ENCODE results near the gene LTBP4. TPM values are rescaled to one million over a fixed set of nuclear protein-coding genes. Genes with fewer than 3 reads are reported as not detected.

Gene LTBP4
- total RNA-seq, 1 donor from 2014 or later = 35.0 TPM

GRCh38 chr19:40609561-40610395 lies 8.6 kb downstream of the LTBP4 start:
- DNase-seq (ENCODE audit: extremely low read depth, low read depth, low spot score) = no peak

- DNase-seq (ENCODE audit: extremely low read depth, low read depth, low spot score) = no peak
Measured at GRCh38 chr19:40610396-40611064, 9.4 kb downstream of the LTBP4 start.

GRCh38 chr19:40611096-40611495 lies 9.9 kb downstream of the LTBP4 start:
- DNase-seq (ENCODE audit: extremely low read depth, low read depth, low spot score) = no peak

GRCh38 chr19:40611900-40612698 lies 10.9 kb downstream of the LTBP4 start:
- DNase-seq (ENCODE audit: extremely low read depth, low read depth, low spot score) = no peak

GRCh38 chr19:40612831-40613689 lies 11.9 kb downstream of the LTBP4 start:
- no peak for DNase-seq (ENCODE audit: extremely low read depth, low read depth, low spot score)

- no peak for DNase-seq (ENCODE audit: extremely low read depth, low read depth, low spot score)
Measured at GRCh38 chr19:40613690-40614621, 12.8 kb downstream of the LTBP4 start.

GRCh38 chr19:40614622-40615411 lies 13.6 kb downstream of the LTBP4 start:
- no peak for DNase-seq (ENCODE audit: extremely low read depth, low read depth, low spot score)

- DNase-seq (ENCODE audit: extremely low read depth, low read depth, low spot score) = no peak
Measured at GRCh38 chr19:40616178-40616577, 15.0 kb downstream of the LTBP4 start.

- DNase-seq (ENCODE audit: extremely low read depth, low read depth, low spot score) = no peak
Measured at GRCh38 chr19:40616941-40617340, 15.8 kb downstream of the LTBP4 start.

GRCh38 chr19:40617961-40618360 lies 16.8 kb downstream of the LTBP4 start:
- DNase-seq (ENCODE audit: extremely low read depth, low read depth, low spot score) = no peak

GRCh38 chr19:40619333-40620160 lies 18.4 kb downstream of the LTBP4 start:
- DNase-seq (ENCODE audit: extremely low read depth, low read depth, low spot score) = no peak

- no peak for DNase-seq (ENCODE audit: extremely low read depth, low read depth, low spot score)
Measured at GRCh38 chr19:40620161-40620485, 19.0 kb downstream of the LTBP4 start.

- no peak for DNase-seq (ENCODE audit: extremely low read depth, low read depth, low spot score)
Measured at GRCh38 chr19:40621283-40621682, 20.1 kb downstream of the LTBP4 start.

GRCh38 chr19:40621966-40622772 lies 21.0 kb downstream of the LTBP4 start:
- no peak for DNase-seq (ENCODE audit: extremely low read depth, low read depth, low spot score)

GRCh38 chr19:40622773-40623075 lies 21.6 kb downstream of the LTBP4 start:
- DNase-seq (ENCODE audit: extremely low read depth, low read depth, low spot score) = no peak

GRCh38 chr19:40623403-40624251 lies 22.5 kb downstream of the LTBP4 start:
- no peak for DNase-seq (ENCODE audit: extremely low read depth, low read depth, low spot score)

All from glomerular endothelial cell (primary cell).